Neural cell (in vitro differentiated cells): Measurements from ENCODE around the gene XPNPEP2. TPM values are rescaled to one million over a fixed set of nuclear protein-coding genes. Genes with fewer than 3 reads are reported as not detected.

Source experiments
- H2AFZ ChIP-seq: fragments of 200-600, 300-800 bp; sonication (generic), shearing (Covaris generic); 2 replicates; pipeline ENCODE4 v1.6.0; 2014; ENCODE audit warnings: low read depth, mild to moderate bottlenecking, antibody characterized with exemption, low read length, moderate library complexity
- H3F3A ChIP-seq: fragments of 200-600 bp; shearing (Covaris generic); 2 replicates; pipeline ENCODE4 v1.6.1; 2016; ENCODE audit warnings: mild to moderate bottlenecking, moderate library complexity, mixed read lengths, antibody characterized with exemption, low read length; ENCODE audit not compliant: insufficient read depth, poor library complexity, severe bottlenecking
- H3K27ac ChIP-seq: fragments of 200-600, 300-800 bp; sonication (generic), shearing (Covaris generic); 2 replicates; pipeline ENCODE4 v1.5.1; 2014; ENCODE audit warnings: mild to moderate bottlenecking, low read length, moderate library complexity
- H3K27me3 ChIP-seq: fragments of 300-800, 200-600 bp; sonication (generic), shearing (Covaris generic); 2 replicates; pipeline ENCODE4 v1.6.0; 2014; ENCODE audit warnings: mild to moderate bottlenecking, low read depth, low read length, moderate library complexity; ENCODE audit not compliant: insufficient read depth
- H3K36me3 ChIP-seq: fragments of 300-800, 200-600 bp; sonication (generic), shearing (Covaris generic); 2 replicates; pipeline ENCODE4 v1.5.1; 2014; ENCODE audit warnings: mild to moderate bottlenecking, antibody characterized with exemption, low read length, moderate library complexity; ENCODE audit not compliant: insufficient read depth
- H3K4me2 ChIP-seq: fragments of 300-800, 200-600 bp; sonication (generic), shearing (Covaris generic); 2 replicates; pipeline ENCODE4 v1.6.0; 2014; ENCODE audit warnings: mild to moderate bottlenecking, low read length
- H3K4me3 ChIP-seq: fragments of 300-800, 200-600 bp; sonication (generic), shearing (Covaris generic); 2 replicates; pipeline ENCODE4 v1.5.1; 2014; ENCODE audit warnings: mild to moderate bottlenecking, low read length, moderate library complexity
- H3K79me2 ChIP-seq: fragments of 200-600 bp; shearing (Covaris generic); replicated peaks from 2 replicates; pipeline ENCODE4 v1.6.0; 2014; ENCODE audit warnings: mild to moderate bottlenecking, low read length, moderate library complexity; ENCODE audit not compliant: insufficient read depth
- H3K9ac ChIP-seq: fragments of 300-800, 200-600 bp; sonication (generic), shearing (Covaris generic); 2 replicates; pipeline ENCODE4 v1.6.1; 2016; ENCODE audit warnings: mild to moderate bottlenecking, low read length, mixed read lengths
- H3K9me2 ChIP-seq: fragments of 200-600 bp; shearing (Covaris generic); 2 replicates; pipeline ENCODE4 v1.6.1; 2016; ENCODE audit warnings: mild to moderate bottlenecking, low read length, mixed read lengths; ENCODE audit not compliant: insufficient read depth
- H3K9me3 ChIP-seq: fragments of 200-600, 300-800 bp; sonication (generic), shearing (Covaris generic); 2 replicates; pipeline ENCODE4 v1.6.1; 2016; ENCODE audit warnings: mild to moderate bottlenecking, mixed run types, low read length, moderate library complexity, mixed read lengths
- H4K20me1 ChIP-seq: fragments of 200-600 bp; shearing (Covaris generic); 2 replicates; pipeline ENCODE4 v1.6.1; 2016; ENCODE audit warnings: mild to moderate bottlenecking, mixed run types; ENCODE audit not compliant: insufficient read depth
- EP300 ChIP-seq: fragments of 450-650 bp; conservative IDR thresholded peaks from 2 replicates; pipeline ENCODE4 v1.6.1; 2014; ENCODE audit warnings: antibody characterized with exemption, mild to moderate bottlenecking, moderate library complexity; ENCODE audit not compliant: poor library complexity, severe bottlenecking
- EZH2 ChIP-seq: fragments of 200-600, 300-800 bp; shearing (Covaris generic), sonication (generic); IDR thresholded peaks from 2 replicates; pipeline ENCODE4 v1.6.1; 2014; ENCODE audit warnings: antibody characterized with exemption, low read length, borderline replicate concordance, mild to moderate bottlenecking; ENCODE audit not compliant: insufficient read depth, poor library complexity, severe bottlenecking
- MXI1 ChIP-seq: fragments of 450-650 bp; conservative IDR thresholded peaks from 2 replicates; pipeline ENCODE4 v1.6.1; 2014; ENCODE audit warnings: antibody characterized with exemption, mild to moderate bottlenecking; ENCODE audit not compliant: poor library complexity, severe bottlenecking
- POLR2AphosphoS5 ChIP-seq: IDR thresholded peaks from 2 replicates; pipeline ENCODE4 v1.6.1; 2012
- RAD21 ChIP-seq: fragments of 450-650 bp; conservative IDR thresholded peaks from 2 replicates; pipeline ENCODE4 v1.6.1; 2014; ENCODE audit warnings: antibody characterized with exemption, mild to moderate bottlenecking, moderate library complexity
- SMC3 ChIP-seq: fragments of 450-650 bp; conservative IDR thresholded peaks from 2 replicates; pipeline ENCODE4 v1.6.1; 2014; ENCODE audit warnings: antibody characterized with exemption, mild to moderate bottlenecking, moderate library complexity; ENCODE audit not compliant: poor library complexity
- TAF1 ChIP-seq: IDR thresholded peaks from 2 replicates; pipeline ENCODE4 v1.6.1; 2012; ENCODE audit warnings: low read depth
- polyA plus RNA-seq: library from polyadenylated mRNA; depleted of rRNA; stranded (reverse); fragments of >200 nt; gene quantifications from 2 replicates; pipeline ENCODE4 v1.2.3, GENCODE V29; 2014
- TF ChIP-seq, protein P1 (sequence below): IDR thresholded peaks from 2 replicates; pipeline ENCODE4 v1.6.1; 2012; ENCODE audit warnings: borderline replicate concordance
- TF ChIP-seq, protein P2 (sequence below): fragments of 450-650 bp; IDR thresholded peaks from 2 replicates; pipeline ENCODE4 v1.5.1; 2014; ENCODE audit warnings: antibody characterized with exemption, mild to moderate bottlenecking, moderate library complexity; ENCODE audit not compliant: poor library complexity, severe bottlenecking

The XPNPEP2 gene
- polyA plus RNA-seq, 1 donor from 2014 or later, result not detected

DNA sequence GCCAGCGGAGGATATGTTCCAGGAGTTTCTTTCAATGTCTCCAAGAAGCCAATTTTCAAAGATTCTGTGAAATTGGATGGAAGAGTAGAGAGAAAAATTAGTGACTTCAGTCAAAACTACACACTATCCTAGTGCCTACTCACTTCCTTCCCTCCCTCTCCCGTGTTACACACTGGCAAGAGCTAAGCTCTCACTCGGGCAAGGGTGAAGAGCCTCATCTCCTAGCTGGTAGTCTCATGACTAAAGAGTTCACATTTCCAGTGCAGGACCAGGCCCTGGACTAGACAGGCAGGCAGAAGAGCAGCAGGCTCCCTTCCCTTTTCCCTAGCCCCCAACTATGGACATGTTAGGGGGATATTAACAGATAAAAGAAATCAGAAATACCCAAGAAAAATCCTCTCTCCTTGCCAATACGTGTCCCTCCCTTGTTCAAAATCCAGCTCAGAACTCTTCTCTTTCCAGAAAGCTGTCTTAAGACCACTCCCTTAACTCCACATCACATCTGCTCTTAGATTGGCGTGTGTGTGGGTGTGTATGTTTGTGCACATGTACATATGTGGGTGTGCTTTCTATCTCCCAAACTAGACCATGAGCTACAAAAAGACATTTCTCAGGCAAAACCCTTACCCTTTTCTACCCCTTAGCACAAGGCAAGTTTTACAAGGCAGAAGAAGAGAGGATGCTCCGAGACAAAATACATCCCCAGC is 75.0 kb downstream of the XPNPEP2 start:
- H3K79me2 ChIP-seq, result no peaks in the 10 kb centered on the region
- no peaks in the 10 kb centered on the region for H3K36me3 ChIP-seq
- TF ChIP-seq, protein P1, sequence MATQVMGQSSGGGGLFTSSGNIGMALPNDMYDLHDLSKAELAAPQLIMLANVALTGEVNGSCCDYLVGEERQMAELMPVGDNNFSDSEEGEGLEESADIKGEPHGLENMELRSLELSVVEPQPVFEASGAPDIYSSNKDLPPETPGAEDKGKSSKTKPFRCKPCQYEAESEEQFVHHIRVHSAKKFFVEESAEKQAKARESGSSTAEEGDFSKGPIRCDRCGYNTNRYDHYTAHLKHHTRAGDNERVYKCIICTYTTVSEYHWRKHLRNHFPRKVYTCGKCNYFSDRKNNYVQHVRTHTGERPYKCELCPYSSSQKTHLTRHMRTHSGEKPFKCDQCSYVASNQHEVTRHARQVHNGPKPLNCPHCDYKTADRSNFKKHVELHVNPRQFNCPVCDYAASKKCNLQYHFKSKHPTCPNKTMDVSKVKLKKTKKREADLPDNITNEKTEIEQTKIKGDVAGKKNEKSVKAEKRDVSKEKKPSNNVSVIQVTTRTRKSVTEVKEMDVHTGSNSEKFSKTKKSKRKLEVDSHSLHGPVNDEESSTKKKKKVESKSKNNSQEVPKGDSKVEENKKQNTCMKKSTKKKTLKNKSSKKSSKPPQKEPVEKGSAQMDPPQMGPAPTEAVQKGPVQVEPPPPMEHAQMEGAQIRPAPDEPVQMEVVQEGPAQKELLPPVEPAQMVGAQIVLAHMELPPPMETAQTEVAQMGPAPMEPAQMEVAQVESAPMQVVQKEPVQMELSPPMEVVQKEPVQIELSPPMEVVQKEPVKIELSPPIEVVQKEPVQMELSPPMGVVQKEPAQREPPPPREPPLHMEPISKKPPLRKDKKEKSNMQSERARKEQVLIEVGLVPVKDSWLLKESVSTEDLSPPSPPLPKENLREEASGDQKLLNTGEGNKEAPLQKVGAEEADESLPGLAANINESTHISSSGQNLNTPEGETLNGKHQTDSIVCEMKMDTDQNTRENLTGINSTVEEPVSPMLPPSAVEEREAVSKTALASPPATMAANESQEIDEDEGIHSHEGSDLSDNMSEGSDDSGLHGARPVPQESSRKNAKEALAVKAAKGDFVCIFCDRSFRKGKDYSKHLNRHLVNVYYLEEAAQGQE, result no peak
- TF ChIP-seq POLR2AphosphoS5 (no peak), EP300 (no peak), SMC3 (no peak), TAF1 (no peak)
- TF ChIP-seq, protein P2, sequence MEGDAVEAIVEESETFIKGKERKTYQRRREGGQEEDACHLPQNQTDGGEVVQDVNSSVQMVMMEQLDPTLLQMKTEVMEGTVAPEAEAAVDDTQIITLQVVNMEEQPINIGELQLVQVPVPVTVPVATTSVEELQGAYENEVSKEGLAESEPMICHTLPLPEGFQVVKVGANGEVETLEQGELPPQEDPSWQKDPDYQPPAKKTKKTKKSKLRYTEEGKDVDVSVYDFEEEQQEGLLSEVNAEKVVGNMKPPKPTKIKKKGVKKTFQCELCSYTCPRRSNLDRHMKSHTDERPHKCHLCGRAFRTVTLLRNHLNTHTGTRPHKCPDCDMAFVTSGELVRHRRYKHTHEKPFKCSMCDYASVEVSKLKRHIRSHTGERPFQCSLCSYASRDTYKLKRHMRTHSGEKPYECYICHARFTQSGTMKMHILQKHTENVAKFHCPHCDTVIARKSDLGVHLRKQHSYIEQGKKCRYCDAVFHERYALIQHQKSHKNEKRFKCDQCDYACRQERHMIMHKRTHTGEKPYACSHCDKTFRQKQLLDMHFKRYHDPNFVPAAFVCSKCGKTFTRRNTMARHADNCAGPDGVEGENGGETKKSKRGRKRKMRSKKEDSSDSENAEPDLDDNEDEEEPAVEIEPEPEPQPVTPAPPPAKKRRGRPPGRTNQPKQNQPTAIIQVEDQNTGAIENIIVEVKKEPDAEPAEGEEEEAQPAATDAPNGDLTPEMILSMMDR, result no peak
- no peaks in the 10 kb centered on the region for H3K9me3 ChIP-seq
- no peaks in the 10 kb centered on the region for H3K27me3 ChIP-seq
- H2AFZ ChIP-seq, result no peak overlapping the region
- no peak overlapping the region for H3K4me3 ChIP-seq
- no peak overlapping the region for H3K27ac ChIP-seq
- no peaks in the 10 kb centered on the region for H3F3A ChIP-seq
- no peak overlapping the region for H3K9ac ChIP-seq
- H3K4me2 ChIP-seq, result no peak overlapping the region
- no peaks in the 10 kb centered on the region for H4K20me1 ChIP-seq
- H3K9me2 ChIP-seq, result no peaks in the 10 kb centered on the region

DNA sequence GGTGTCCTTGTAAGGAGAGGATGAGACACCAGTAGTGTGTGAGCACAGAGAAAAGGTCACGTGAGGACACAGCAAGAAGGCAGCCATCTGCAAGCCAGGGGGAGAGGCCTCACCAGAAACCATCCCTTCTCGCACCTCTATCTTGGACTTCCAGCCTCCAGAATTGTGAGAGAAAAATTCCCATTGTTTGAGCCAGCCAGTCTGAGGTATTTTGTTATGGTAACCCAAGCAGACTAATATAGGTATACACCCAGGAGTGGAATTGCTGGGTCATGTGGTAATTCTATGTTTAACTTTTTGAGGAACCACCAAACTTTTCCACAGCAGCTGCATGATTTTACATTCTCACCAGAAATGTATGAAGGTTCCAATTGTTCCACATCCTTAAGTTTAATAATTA is 79.3 kb downstream of the XPNPEP2 start:
- Histone ChIP-seq H3K9ac (no peak overlapping the region), H3K27ac (no peak overlapping the region), H3K27me3 (no peaks in the 10 kb centered on the region), H3K9me3 (no peaks in the 10 kb centered on the region), H3K9me2 (no peaks in the 10 kb centered on the region), H3K36me3 (no peaks in the 10 kb centered on the region), H3K4me2 (no peak overlapping the region), H4K20me1 (no peaks in the 10 kb centered on the region), H2AFZ (no peak overlapping the region), H3K79me2 (no peaks in the 10 kb centered on the region), H3F3A (no peaks in the 10 kb centered on the region), H3K4me3 (no peak overlapping the region)
- no peak for TF ChIP-seq EZH2
- TF ChIP-seq, protein P1, result no peak
- no peak for TF ChIP-seq RAD21
- TF ChIP-seq TAF1, result no peak
- no peak for TF ChIP-seq EP300
- TF ChIP-seq, protein P2, result no peak
- no peak for TF ChIP-seq MXI1
- no peak for TF ChIP-seq POLR2AphosphoS5
- TF ChIP-seq SMC3, result no peak
